Osteoblast (primary cell): Measurements from ENCODE around the gene CD200R1L. TPM values are rescaled to one million over a fixed set of nuclear protein-coding genes. Genes with fewer than 3 reads are reported as not detected.
A peak's percentile ranks its signal among the peaks of the same experiment; 100 is the strongest.

ENCODE experiments used
- DNase-seq: peaks from one replicate; pipeline ENCODE4 v3.0.0; 2011; ENCODE audit warnings: low spot score, mixed read lengths; ENCODE audit not compliant: insufficient read length; ENCODE audit errors: missing footprints
- H2AFZ ChIP-seq: 2 replicates; pipeline ENCODE4 v1.6.0; 2011; ENCODE audit warnings: mild to moderate bottlenecking, low read length
- H3K27ac ChIP-seq: 2 replicates; pipeline ENCODE4 v1.5.1; 2011; ENCODE audit warnings: mild to moderate bottlenecking, low read depth, low read length, moderate library complexity
- H3K27me3 ChIP-seq: 2 replicates; pipeline ENCODE4 v1.6.0; 2012; ENCODE audit warnings: mild to moderate bottlenecking, control low read depth, inconsistent platforms, low read length, moderate library complexity; ENCODE audit not compliant: insufficient read depth
- H3K36me3 ChIP-seq: 2 replicates; pipeline ENCODE4 v1.5.1; 2011; ENCODE audit warnings: mild to moderate bottlenecking, low read length, control low read depth, moderate library complexity; ENCODE audit not compliant: insufficient read depth
- H3K4me1 ChIP-seq: 2 replicates; pipeline ENCODE4 v1.5.1; 2011; ENCODE audit warnings: mild to moderate bottlenecking, low read length, control low read depth, moderate library complexity; ENCODE audit not compliant: insufficient read depth
- H3K4me2 ChIP-seq: 2 replicates; pipeline ENCODE4 v1.6.0; 2011; ENCODE audit warnings: mild to moderate bottlenecking, low read length; ENCODE audit not compliant: insufficient read depth
- H3K4me3 ChIP-seq: fragments of 200-600 bp; sonication (generic); 3 replicates; pipeline ENCODE4 v1.5.1; 2012; ENCODE audit warnings: mild to moderate bottlenecking, low read length, inconsistent platforms; ENCODE audit not compliant: insufficient read depth
- H3K79me2 ChIP-seq: 2 replicates; pipeline ENCODE4 v1.6.0; 2012; ENCODE audit warnings: mild to moderate bottlenecking, low read length, control low read depth, inconsistent platforms; ENCODE audit not compliant: insufficient read depth
- H3K9me3 ChIP-seq: 2 replicates; pipeline ENCODE4 v1.5.1; 2011; ENCODE audit warnings: low read depth, low read length, control low read depth
- H4K20me1 ChIP-seq: 2 replicates; pipeline ENCODE4 v1.6.0; 2012; ENCODE audit warnings: mild to moderate bottlenecking, low read length, control low read depth; ENCODE audit not compliant: insufficient read depth
- total RNA-seq: library from RNA; depleted of rRNA; stranded (reverse); fragments of >200 nt; gene quantifications from 2 replicates; pipeline ENCODE4 v1.2.3, GENCODE V29; 2012
- TF ChIP-seq, protein P1 (sequence below): IDR thresholded peaks from 2 replicates; pipeline ENCODE4 v1.5.1; 2011; ENCODE audit warnings: mild to moderate bottlenecking, low read depth, low read length, moderate library complexity; ENCODE audit errors: extremely low read depth

Gene CD200R1L
- total RNA-seq, 1 donor, result not detected

DNA sequence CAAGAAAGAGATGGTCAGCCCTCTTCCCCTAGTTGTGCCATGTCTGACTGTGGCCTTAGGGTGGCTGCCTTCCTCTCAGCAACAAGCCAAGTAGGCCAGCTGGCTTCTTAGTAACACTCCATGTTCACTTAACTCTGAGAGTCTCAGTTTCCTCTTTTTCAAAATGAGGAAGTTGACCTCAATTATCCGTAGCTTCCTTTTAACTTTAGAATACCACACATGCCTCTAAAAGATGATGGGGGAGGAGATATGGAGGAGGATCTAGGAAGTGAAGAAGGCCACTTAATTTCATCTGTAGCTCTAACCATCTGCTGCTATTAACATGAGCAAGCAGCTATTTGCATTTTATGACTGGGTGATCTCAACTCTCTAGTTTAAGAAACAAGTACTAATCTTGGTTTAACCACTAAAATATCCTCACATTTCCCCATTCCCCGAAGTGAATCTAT lies 32.9 kb downstream of the CD200R1L start:
- DNase-seq, result no peak
- Histone ChIP-seq H2AFZ (peak overlapping the region; percentile 4), H4K20me1 (no peaks in the 10 kb centered on the region), H3K36me3 (no peaks in the 10 kb centered on the region), H3K4me3 (no peak overlapping the region), H3K27ac (peak overlapping the region; percentile 68), H3K27me3 (no peaks in the 10 kb centered on the region), H3K4me2 (no peak overlapping the region), H3K4me1 (peaks cover 33% of the 10 kb centered on the region), H3K9me3 (no peaks in the 10 kb centered on the region), H3K79me2 (no peaks in the 10 kb centered on the region)
- TF ChIP-seq, protein P1, sequence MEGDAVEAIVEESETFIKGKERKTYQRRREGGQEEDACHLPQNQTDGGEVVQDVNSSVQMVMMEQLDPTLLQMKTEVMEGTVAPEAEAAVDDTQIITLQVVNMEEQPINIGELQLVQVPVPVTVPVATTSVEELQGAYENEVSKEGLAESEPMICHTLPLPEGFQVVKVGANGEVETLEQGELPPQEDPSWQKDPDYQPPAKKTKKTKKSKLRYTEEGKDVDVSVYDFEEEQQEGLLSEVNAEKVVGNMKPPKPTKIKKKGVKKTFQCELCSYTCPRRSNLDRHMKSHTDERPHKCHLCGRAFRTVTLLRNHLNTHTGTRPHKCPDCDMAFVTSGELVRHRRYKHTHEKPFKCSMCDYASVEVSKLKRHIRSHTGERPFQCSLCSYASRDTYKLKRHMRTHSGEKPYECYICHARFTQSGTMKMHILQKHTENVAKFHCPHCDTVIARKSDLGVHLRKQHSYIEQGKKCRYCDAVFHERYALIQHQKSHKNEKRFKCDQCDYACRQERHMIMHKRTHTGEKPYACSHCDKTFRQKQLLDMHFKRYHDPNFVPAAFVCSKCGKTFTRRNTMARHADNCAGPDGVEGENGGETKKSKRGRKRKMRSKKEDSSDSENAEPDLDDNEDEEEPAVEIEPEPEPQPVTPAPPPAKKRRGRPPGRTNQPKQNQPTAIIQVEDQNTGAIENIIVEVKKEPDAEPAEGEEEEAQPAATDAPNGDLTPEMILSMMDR, result no peak

DNA sequence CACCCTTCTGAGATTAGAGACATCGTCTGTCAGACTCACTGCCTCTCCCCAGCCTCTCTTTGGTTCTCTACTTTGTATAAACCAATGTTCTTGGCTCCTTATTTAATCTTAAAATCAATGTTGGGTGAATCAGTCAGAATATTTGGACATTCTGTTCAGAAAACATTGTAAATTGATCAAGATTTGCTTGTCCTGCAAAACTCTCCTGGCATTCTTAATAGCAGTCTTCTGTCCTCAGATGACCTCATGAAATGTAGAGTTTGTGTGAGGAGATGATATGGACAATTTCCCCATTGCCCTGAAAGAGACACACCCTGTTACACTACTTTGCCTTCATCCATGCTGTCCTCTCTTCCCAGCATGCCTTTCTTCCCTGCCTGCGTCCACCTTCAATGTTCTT lies 33.6 kb downstream of the CD200R1L start:
- Histone ChIP-seq H3K4me1 (peaks cover 33% of the 10 kb centered on the region), H2AFZ (no peak overlapping the region), H3K27ac (peak overlapping the region; percentile 68), H4K20me1 (no peaks in the 10 kb centered on the region), H3K4me2 (no peak overlapping the region), H3K4me3 (no peak overlapping the region), H3K9me3 (no peaks in the 10 kb centered on the region), H3K79me2 (no peaks in the 10 kb centered on the region), H3K36me3 (no peaks in the 10 kb centered on the region), H3K27me3 (no peaks in the 10 kb centered on the region)
- no peak for DNase-seq
- TF ChIP-seq, protein P1, result no peak

DNA sequence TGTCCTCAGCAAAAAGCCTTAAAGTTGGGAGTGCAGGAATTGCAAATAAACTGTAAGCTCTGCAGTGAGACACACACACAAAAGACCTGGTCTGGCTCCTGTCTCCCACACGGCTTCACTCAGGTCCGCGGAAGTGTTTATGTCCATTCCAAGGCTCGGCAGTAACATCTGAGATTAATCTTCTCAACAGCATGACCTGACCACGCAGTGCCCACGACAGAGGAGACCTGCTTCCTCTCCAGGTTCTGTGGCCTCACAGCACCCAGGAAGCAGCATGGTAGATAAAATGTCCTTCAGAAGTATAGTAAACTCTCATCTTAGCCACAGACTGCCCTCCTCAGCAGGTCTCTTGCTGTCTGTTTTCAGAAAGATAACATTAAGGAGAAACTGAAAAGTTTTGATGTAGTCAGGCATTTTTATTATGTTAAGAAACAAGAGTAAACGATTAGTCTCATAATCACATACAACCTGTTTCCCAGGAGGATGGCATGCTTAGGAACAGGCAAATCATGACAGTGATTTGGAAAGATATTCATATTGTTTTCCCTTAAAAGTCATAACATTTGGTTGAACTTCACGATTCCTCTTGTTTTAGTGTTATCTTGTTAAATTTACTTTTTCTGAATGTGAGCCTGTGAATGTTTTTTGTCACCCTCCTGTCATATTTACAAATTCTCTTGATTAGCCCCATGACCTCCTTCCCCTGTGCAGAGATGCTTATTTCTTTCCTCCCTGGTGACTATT lies 34.6 kb downstream of the CD200R1L start:
- H4K20me1 ChIP-seq, result no peaks in the 10 kb centered on the region
- DNase-seq, result no peak
- H3K27ac ChIP-seq, result peak overlapping the region; percentile 70
- H3K27me3 ChIP-seq, result no peaks in the 10 kb centered on the region
- H3K4me1 ChIP-seq, result peaks cover 33% of the 10 kb centered on the region
- no peaks in the 10 kb centered on the region for H3K9me3 ChIP-seq
- H3K36me3 ChIP-seq, result no peaks in the 10 kb centered on the region
- no peak overlapping the region for H3K4me2 ChIP-seq
- peak overlapping the region; percentile 41 for H2AFZ ChIP-seq
- no peaks in the 10 kb centered on the region for H3K79me2 ChIP-seq
- TF ChIP-seq, protein P1, result no peak
- no peak overlapping the region for H3K4me3 ChIP-seq

DNA sequence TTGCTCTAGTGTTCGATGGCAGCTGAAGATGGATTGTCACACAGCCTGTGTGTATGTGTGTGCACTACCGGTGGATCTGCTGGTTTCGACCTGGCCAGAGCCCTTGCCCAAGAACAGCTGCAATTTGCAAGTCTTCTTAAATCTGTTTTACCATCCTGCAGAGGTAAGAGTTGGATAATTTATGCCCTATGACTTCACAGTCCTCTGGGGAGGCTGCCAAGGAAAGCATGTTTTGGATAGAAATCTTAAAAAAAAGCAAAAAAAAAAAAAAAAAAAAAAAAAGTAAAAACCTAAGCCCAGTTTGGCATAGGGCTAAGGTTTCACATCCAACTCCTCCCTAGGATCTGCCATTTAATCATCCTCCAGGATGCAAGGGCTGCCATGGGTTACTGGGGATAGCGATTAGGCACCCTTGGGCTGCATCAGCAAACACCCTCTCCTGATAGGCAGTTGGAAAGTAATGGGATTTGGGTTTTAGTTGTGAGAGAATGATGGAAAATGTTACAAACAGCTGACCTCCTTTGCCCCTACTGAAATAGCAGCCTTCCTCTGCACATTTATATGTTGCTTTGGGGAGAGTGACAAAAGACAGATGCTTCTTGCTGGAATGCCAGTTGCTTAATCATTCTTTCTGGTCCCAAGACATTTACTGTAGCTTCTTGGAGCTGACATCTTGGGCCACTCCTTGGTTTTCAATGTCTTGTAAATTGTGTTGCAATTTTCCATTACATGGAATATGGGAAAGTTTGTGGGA lies 35.4 kb downstream of the CD200R1L start:
- Histone ChIP-seq H3K79me2 (no peaks in the 10 kb centered on the region), H3K4me1 (peaks cover 33% of the 10 kb centered on the region), H3K4me2 (peak overlapping the region; percentile 15), H4K20me1 (no peaks in the 10 kb centered on the region), H3K27me3 (no peaks in the 10 kb centered on the region), H3K4me3 (no peak overlapping the region), H2AFZ (no peak overlapping the region), H3K36me3 (no peaks in the 10 kb centered on the region), H3K9me3 (no peaks in the 10 kb centered on the region), H3K27ac (peak overlapping the region; percentile 70)
- DNase-seq, result no peak
- TF ChIP-seq, protein P1, result no peak
